Central memory CD8-positive, alpha-beta T cell (primary cell): ENCODE data around the gene PPP1R18.

Experiments used
- ATAC-seq: fragments of 150-1000 bp; cut with Tn5 transposase; replicated peaks from 2 replicates; pipeline ENCODE4 v1.10.0; 2022; ENCODE audit warnings: mild to moderate bottlenecking, moderate FRiP score, moderate number of reproducible peaks; ENCODE audit not compliant: poor library complexity, severe bottlenecking; ENCODE audit errors: extremely low read depth
- DNase-seq, 2 donors: peaks; one replicate each; pipeline ENCODE4 v3.0.0; 2021; ENCODE audit warnings: low spot score in 2 of 2
- H3K27ac Mint-ChIP-seq: one replicate; pipeline ENCODE4 v1.8.0; 2022; ENCODE audit warnings: low read depth, mild to moderate bottlenecking, moderate library complexity, mixed read lengths
- H3K27me3 Mint-ChIP-seq: one replicate; pipeline ENCODE4 v1.8.0; 2022; ENCODE audit warnings: mixed read lengths
- H3K36me3 Mint-ChIP-seq: one replicate; pipeline ENCODE4 v1.8.0; 2022; ENCODE audit warnings: mild to moderate bottlenecking, moderate library complexity, mixed read lengths; ENCODE audit not compliant: insufficient read depth
- H3K4me1 Mint-ChIP-seq: one replicate; pipeline ENCODE4 v1.8.0; 2022; ENCODE audit warnings: mixed read lengths
- H3K4me3 Mint-ChIP-seq: one replicate; pipeline ENCODE4 v1.8.0; 2022; ENCODE audit warnings: mild to moderate bottlenecking, moderate library complexity, mixed read lengths
- H3K9me3 Mint-ChIP-seq: one replicate; pipeline ENCODE4 v1.8.0; 2022; ENCODE audit warnings: mixed read lengths

PPP1R18 gene

GRCh38 chr6:30689985-30690384 is 3.5 kb upstream of the PPP1R18 start:
- Mint-ChIP-seq H3K36me3 (peaks cover 15% of the 10 kb centered on the region), H3K27me3 (no peaks in the 10 kb centered on the region), H3K4me1 (peaks cover 65% of the 10 kb centered on the region), H3K9me3 (no peaks in the 10 kb centered on the region), H3K4me3 (peak overlapping the region; percentile 92), H3K27ac (peak overlapping the region; percentile 99)
- DNase-seq (no peak), ATAC-seq (no peak)

GRCh38 chr6:30689022-30689865 is 2.8 kb upstream of the PPP1R18 start:
- peak overlapping the region; percentile 99 for H3K27ac Mint-ChIP-seq
- peaks cover 68% of the 10 kb centered on the region for H3K4me1 Mint-ChIP-seq
- peak overlapping the region; percentile 92 for H3K4me3 Mint-ChIP-seq
- H3K9me3 Mint-ChIP-seq, result no peaks in the 10 kb centered on the region
- DNase-seq, result no peak
- no peak for ATAC-seq
- no peaks in the 10 kb centered on the region for H3K27me3 Mint-ChIP-seq
- H3K36me3 Mint-ChIP-seq, result peaks cover 17% of the 10 kb centered on the region

- Mint-ChIP-seq H3K27me3 (no peaks in the 10 kb centered on the region), H3K27ac (peak overlapping the region; percentile 99), H3K4me3 (peak overlapping the region; percentile 92), H3K9me3 (no peaks in the 10 kb centered on the region), H3K4me1 (peaks cover 68% of the 10 kb centered on the region), H3K36me3 (peaks cover 17% of the 10 kb centered on the region)
- DNase-seq, result no peak
- ATAC-seq, result no peak
These were observed 2.1 kb upstream of the PPP1R18 start for GRCh38 chr6:30688569-30688968.

- Mint-ChIP-seq H3K36me3 (peaks cover 18% of the 10 kb centered on the region), H3K4me1 (peaks cover 71% of the 10 kb centered on the region), H3K27ac (peak overlapping the region; percentile 99), H3K9me3 (no peaks in the 10 kb centered on the region), H3K4me3 (peak overlapping the region; percentile 92), H3K27me3 (no peaks in the 10 kb centered on the region)
- DNase-seq, result no peak
- no peak for ATAC-seq
These were observed 1.4 kb upstream of the PPP1R18 start for GRCh38 chr6:30687659-30688431.

GRCh38 chr6:30686908-30687658 is 638 bp upstream of the PPP1R18 start:
- peak overlapping the region; percentile 99 for H3K27ac Mint-ChIP-seq
- ATAC-seq (peak; percentile 13), DNase-seq (peak in 1 of 2 donors; percentile 33)
- H3K9me3 Mint-ChIP-seq, result no peaks in the 10 kb centered on the region
- H3K27me3 Mint-ChIP-seq, result no peaks in the 10 kb centered on the region
- peaks cover 75% of the 10 kb centered on the region for H3K4me1 Mint-ChIP-seq
- peaks cover 25% of the 10 kb centered on the region for H3K36me3 Mint-ChIP-seq
- H3K4me3 Mint-ChIP-seq, result peak overlapping the region; percentile 92

GRCh38 chr6:30685157-30686008 is 1.1 kb downstream of the PPP1R18 start:
- Mint-ChIP-seq H3K36me3 (peaks cover 39% of the 10 kb centered on the region), H3K4me1 (peaks cover 74% of the 10 kb centered on the region)
- no peak for DNase-seq

GRCh38 chr6:30684386-30685156 is 1.9 kb downstream of the PPP1R18 start:
- Mint-ChIP-seq H3K4me3 (peak overlapping the region; percentile 92), H3K9me3 (no peaks in the 10 kb centered on the region), H3K36me3 (peaks cover 42% of the 10 kb centered on the region), H3K4me1 (peaks cover 74% of the 10 kb centered on the region), H3K27ac (peak overlapping the region; percentile 99), H3K27me3 (no peaks in the 10 kb centered on the region)
- no peak for ATAC-seq
- DNase-seq, result no peak

More at GRCh38 chr6:30685157-30686008, 1.1 kb downstream of the PPP1R18 start:
- ATAC-seq, result no peak
- Mint-ChIP-seq H3K27me3 (no peaks in the 10 kb centered on the region), H3K9me3 (no peaks in the 10 kb centered on the region), H3K27ac (peak overlapping the region; percentile 99), H3K4me3 (peak overlapping the region; percentile 92)

- H3K4me3 Mint-ChIP-seq, result peak overlapping the region; percentile 92
- no peaks in the 10 kb centered on the region for H3K9me3 Mint-ChIP-seq
- H3K27ac Mint-ChIP-seq, result peak overlapping the region; percentile 99
- peaks cover 48% of the 10 kb centered on the region for H3K36me3 Mint-ChIP-seq
- peaks cover 74% of the 10 kb centered on the region for H3K4me1 Mint-ChIP-seq
- DNase-seq (no peak), ATAC-seq (no peak)
- no peaks in the 10 kb centered on the region for H3K27me3 Mint-ChIP-seq
These were observed 2.5 kb downstream of the PPP1R18 start for GRCh38 chr6:30683980-30684338.

GRCh38 chr6:30683183-30683979 is 3.1 kb downstream of the PPP1R18 start:
- Mint-ChIP-seq H3K4me3 (peak overlapping the region; percentile 92), H3K36me3 (peaks cover 54% of the 10 kb centered on the region), H3K27ac (peak overlapping the region; percentile 99), H3K9me3 (no peaks in the 10 kb centered on the region), H3K4me1 (peaks cover 71% of the 10 kb centered on the region), H3K27me3 (no peaks in the 10 kb centered on the region)
- no peak for ATAC-seq
- no peak for DNase-seq

- Mint-ChIP-seq H3K9me3 (no peaks in the 10 kb centered on the region), H3K27me3 (no peaks in the 10 kb centered on the region), H3K36me3 (peaks cover 62% of the 10 kb centered on the region), H3K4me1 (peaks cover 62% of the 10 kb centered on the region), H3K27ac (peak overlapping the region; percentile 99), H3K4me3 (peak overlapping the region; percentile 92)
- DNase-seq (peak; percentile 71 to 86), ATAC-seq (peak; percentile 83)
These were observed 4.0 kb downstream of the PPP1R18 start for GRCh38 chr6:30682143-30683117.
